Mesendoderm (in vitro differentiated cells): ENCODE data around the gene C3orf22.

ENCODE experiments used
- DNase-seq: peaks from one replicate; pipeline ENCODE4 v3.0.0; 2013
- H2AK5ac ChIP-seq: 2 replicates; pipeline ENCODE4 v1.6.1; 2013; ENCODE audit warnings: low read length, inconsistent platforms
- H2BK120ac ChIP-seq: 2 replicates; pipeline ENCODE4 v1.6.1; 2013; ENCODE audit warnings: low read depth, mild to moderate bottlenecking, low read length, moderate library complexity, mixed read lengths
- H2BK15ac ChIP-seq: replicated peaks from 2 replicates; pipeline ENCODE4 v1.6.1; 2013; ENCODE audit warnings: low read depth, mild to moderate bottlenecking, moderate library complexity
- H2BK5ac ChIP-seq: 2 replicates; pipeline ENCODE4 v1.6.1; 2013; ENCODE audit warnings: low read length, inconsistent platforms
- H3K18ac ChIP-seq: 2 replicates; pipeline ENCODE4 v1.6.1; 2013; ENCODE audit warnings: mild to moderate bottlenecking, low read length, mixed read lengths
- H3K23ac ChIP-seq: one replicate; pipeline ENCODE4 v1.6.1; 2013; ENCODE audit warnings: low read length
- H3K27ac ChIP-seq: 2 replicates; pipeline ENCODE4 v1.5.1; 2013; ENCODE audit warnings: low read depth, mild to moderate bottlenecking, inconsistent platforms, low read length, moderate library complexity
- H3K27me3 ChIP-seq: 2 replicates; pipeline ENCODE4 v1.6.1; 2013; ENCODE audit warnings: low read length, control low read depth, mild to moderate bottlenecking, inconsistent platforms; ENCODE audit not compliant: insufficient read depth, poor library complexity
- H3K36me3 ChIP-seq: 2 replicates; pipeline ENCODE4 v1.6.1; 2013; ENCODE audit warnings: low read length, inconsistent platforms; ENCODE audit not compliant: control insufficient read depth, insufficient read depth
- H3K4ac ChIP-seq: one replicate; pipeline ENCODE4 v1.6.1; 2013; ENCODE audit warnings: low read depth, mild to moderate bottlenecking, low read length, moderate library complexity
- H3K4me1 ChIP-seq: 2 replicates; pipeline ENCODE4 v1.6.1; 2013; ENCODE audit warnings: low read depth, low read length, inconsistent platforms; ENCODE audit not compliant: control insufficient read depth
- H3K4me2 ChIP-seq: 2 replicates; pipeline ENCODE4 v1.6.1; 2013; ENCODE audit warnings: low read length
- H3K4me3 ChIP-seq: 2 replicates; pipeline ENCODE4 v1.5.1; 2013; ENCODE audit warnings: mild to moderate bottlenecking, low read length
- H3K56ac ChIP-seq: one replicate; pipeline ENCODE4 v1.6.1; 2013; ENCODE audit warnings: low read length
- H3K79me1 ChIP-seq: 2 replicates; pipeline ENCODE4 v1.6.1; 2013; ENCODE audit warnings: low read length, inconsistent platforms
- H3K79me2 ChIP-seq: 2 replicates; pipeline ENCODE4 v1.6.1; 2013; ENCODE audit warnings: mild to moderate bottlenecking, low read length; ENCODE audit not compliant: control insufficient read depth, insufficient read depth
- H3K9ac ChIP-seq: 2 replicates; pipeline ENCODE4 v1.6.1; 2013; ENCODE audit warnings: low read length, inconsistent platforms
- H4K5ac ChIP-seq: one replicate; pipeline ENCODE4 v1.6.1; 2013; ENCODE audit warnings: low read length
- H4K8ac ChIP-seq: one replicate; pipeline ENCODE4 v1.6.1; 2013; ENCODE audit warnings: low read depth, mild to moderate bottlenecking, control low read depth, low read length, moderate library complexity
- WGBS: extraction: QIAGEN DNeasy Blood & Tissue Kit; methylation state at CpG from one replicate; pipeline ENCODE4 v1.1.7; 2013; ENCODE audit warnings: low lambda C conversion rate, missing lambda C conversion rate; ENCODE audit not compliant: insufficient coverage; ENCODE audit errors: extremely low coverage; 5-methylcytosine and 5-hydroxymethylcytosine counted together

Gene C3orf22

GRCh38 chr3:126526668-126527005 lies 32.1 kb downstream of the C3orf22 start:
- no peak overlapping the region for H3K9ac ChIP-seq
- WGBS = no CpG with 5 or more reads among the region's 7 CpGs

GRCh38 chr3:126525853-126526667 lies 32.7 kb downstream of the C3orf22 start:
- Histone ChIP-seq H3K4ac (no peak overlapping the region), H3K79me2 (no peaks in the 10 kb centered on the region), H3K27me3 (no peaks in the 10 kb centered on the region), H3K27ac (no peak overlapping the region), H3K18ac (no peak overlapping the region), H3K56ac (no peak overlapping the region), H2AK5ac (no peak overlapping the region), H3K36me3 (no peaks in the 10 kb centered on the region), H2BK15ac (no peak overlapping the region), H4K8ac (no peak overlapping the region), H3K4me1 (peaks cover 2% of the 10 kb centered on the region), H3K4me2 (no peak overlapping the region), H3K9ac (no peak overlapping the region), H2BK120ac (no peak overlapping the region), H3K4me3 (no peak overlapping the region), H3K79me1 (no peaks in the 10 kb centered on the region), H2BK5ac (no peak overlapping the region), H3K23ac (no peak overlapping the region), H4K5ac (no peak overlapping the region)
- WGBS = no CpG with 5 or more reads among the region's 8 CpGs
- DNase-seq = no peak

More at GRCh38 chr3:126526668-126527005, 32.1 kb downstream of the C3orf22 start:
- no peak overlapping the region for H4K8ac ChIP-seq
- H3K4me1 ChIP-seq = peaks cover 2% of the 10 kb centered on the region
- no peak for DNase-seq
- H3K36me3 ChIP-seq = no peaks in the 10 kb centered on the region
- no peak overlapping the region for H3K23ac ChIP-seq
- no peak overlapping the region for H2BK5ac ChIP-seq
- no peak overlapping the region for H3K27ac ChIP-seq
- no peak overlapping the region for H2BK120ac ChIP-seq
- H3K4me3 ChIP-seq = no peak overlapping the region
- no peak overlapping the region for H2BK15ac ChIP-seq
- no peak overlapping the region for H3K18ac ChIP-seq
- no peak overlapping the region for H3K4ac ChIP-seq
- H2AK5ac ChIP-seq = no peak overlapping the region
- no peaks in the 10 kb centered on the region for H3K27me3 ChIP-seq
- H3K79me1 ChIP-seq = no peaks in the 10 kb centered on the region
- no peaks in the 10 kb centered on the region for H3K79me2 ChIP-seq
- H3K4me2 ChIP-seq = no peak overlapping the region
- no peak overlapping the region for H4K5ac ChIP-seq
- no peak overlapping the region for H3K56ac ChIP-seq

GRCh38 chr3:126525091-126525852 lies 33.5 kb downstream of the C3orf22 start:
- Histone ChIP-seq H3K4me3 (no peak overlapping the region), H3K27ac (no peak overlapping the region), H4K5ac (no peak overlapping the region), H3K79me1 (no peaks in the 10 kb centered on the region), H3K9ac (no peak overlapping the region), H3K27me3 (no peaks in the 10 kb centered on the region), H2BK5ac (no peak overlapping the region), H3K36me3 (no peaks in the 10 kb centered on the region), H3K23ac (no peak overlapping the region), H3K4me2 (no peak overlapping the region), H2BK120ac (no peak overlapping the region), H2AK5ac (no peak overlapping the region), H2BK15ac (no peak overlapping the region), H3K79me2 (no peaks in the 10 kb centered on the region), H3K56ac (no peak overlapping the region), H3K4me1 (peaks cover 2% of the 10 kb centered on the region), H4K8ac (no peak overlapping the region), H3K18ac (no peak overlapping the region), H3K4ac (no peak overlapping the region)
- WGBS = no CpG with 5 or more reads among the region's 12 CpGs
- no peak for DNase-seq

- Histone ChIP-seq H3K4me2 (peak overlapping the region; percentile 73), H3K4me1 (peaks cover 2% of the 10 kb centered on the region), H3K79me1 (no peaks in the 10 kb centered on the region), H3K79me2 (no peaks in the 10 kb centered on the region), H2AK5ac (no peak overlapping the region), H3K9ac (peak overlapping the region; percentile 69), H3K27me3 (no peaks in the 10 kb centered on the region), H3K4ac (no peak overlapping the region), H3K18ac (no peak overlapping the region), H2BK5ac (no peak overlapping the region), H3K27ac (no peak overlapping the region), H3K36me3 (no peaks in the 10 kb centered on the region), H2BK120ac (no peak overlapping the region), H3K23ac (no peak overlapping the region), H3K56ac (peak overlapping the region; percentile 86), H2BK15ac (no peak overlapping the region), H4K8ac (no peak overlapping the region), H4K5ac (no peak overlapping the region), H3K4me3 (no peak overlapping the region)
- peak; percentile 46 for DNase-seq
- WGBS = no CpG with 5 or more reads among the region's 31 CpGs
These were observed 34.2 kb downstream of the C3orf22 start for GRCh38 chr3:126524429-126524988.

- H3K79me1 ChIP-seq = no peaks in the 10 kb centered on the region
- no peak within 1 kb of the TSS for H4K8ac ChIP-seq
- no peak within 1 kb of the TSS for H3K18ac ChIP-seq
- peak within 1 kb of the TSS; percentile 69 for H3K9ac ChIP-seq
- H3K79me2 ChIP-seq = no peaks in the 10 kb centered on the region
- whole genome bisulfite sequencing = no CpG with 5 or more reads among the region's 56 CpGs
- peaks cover 2% of the 10 kb centered on the region for H3K4me1 ChIP-seq
- H4K5ac ChIP-seq = no peak within 1 kb of the TSS
- no peak within 1 kb of the TSS for H2BK15ac ChIP-seq
- no peak within 1 kb of the TSS for H3K4ac ChIP-seq
- H3K27ac ChIP-seq = no peak within 1 kb of the TSS
- H3K23ac ChIP-seq = peak within 1 kb of the TSS; percentile 39
- H3K4me2 ChIP-seq = peak within 1 kb of the TSS; percentile 73
- no peaks in the 10 kb centered on the region for H3K27me3 ChIP-seq
- H3K56ac ChIP-seq = peak within 1 kb of the TSS; percentile 86
- no peak within 1 kb of the TSS for H2BK5ac ChIP-seq
- no peak within 1 kb of the TSS for H3K4me3 ChIP-seq
- H3K36me3 ChIP-seq = no peaks in the 10 kb centered on the region
- peak; percentile 62 for DNase-seq
- no peak within 1 kb of the TSS for H2BK120ac ChIP-seq
- H2AK5ac ChIP-seq = no peak within 1 kb of the TSS
These were observed 34.8 kb downstream of the C3orf22 start, which contains the start of gene CHST13 for GRCh38 chr3:126523745-126524428. CHST13 (plus strand) TSS chr3:126524155; CDS start chr3:126524333, 178 bp downstream.
